BLaER1 (cell line): ENCODE measurements around the gene KRT12.
A peak's percentile ranks its signal among the peaks of the same experiment; 100 is the strongest.

Experiments
- H3K27ac ChIP-seq: shearing (Covaris generic); formaldehyde crosslinking; 2 replicates; pipeline ENCODE4 v1.8.1; 2022
- H3K27me3 ChIP-seq: shearing (Covaris generic); formaldehyde crosslinking; 2 replicates; pipeline ENCODE4 v1.8.1; 2022
- H3K36me3 ChIP-seq: shearing (Covaris generic); formaldehyde crosslinking; 2 replicates; pipeline ENCODE4 v1.8.1; 2022
- H3K4me1 ChIP-seq: shearing (Covaris generic); formaldehyde crosslinking; 2 replicates; pipeline ENCODE4 v1.8.1; 2022
- H3K4me2 ChIP-seq: shearing (Covaris generic); formaldehyde crosslinking; 2 replicates; pipeline ENCODE4 v1.8.1; 2022
- H3K4me3 ChIP-seq: shearing (Covaris generic); formaldehyde crosslinking; 2 replicates; pipeline ENCODE4 v1.8.1; 2022
- H3K9ac ChIP-seq: shearing (Covaris generic); formaldehyde crosslinking; 2 replicates; pipeline ENCODE4 v1.8.1; 2022
- H3K9me3 ChIP-seq: shearing (Covaris generic); formaldehyde crosslinking; 2 replicates; pipeline ENCODE4 v1.8.1; 2022
- H4K20me1 ChIP-seq: shearing (Covaris generic); formaldehyde crosslinking; 2 replicates; pipeline ENCODE4 v1.8.1; 2022
- Cebpa-rat ChIP-seq: shearing (Covaris generic); IDR thresholded peaks from 2 replicates; pipeline ENCODE4 v1.8.1; 2022

The KRT12 gene

GRCh38 chr17:40828454-40829044, 38.5 kb downstream of the KRT12 start:
- TF ChIP-seq Cebpa-rat, result no peak
- no peak overlapping the region for H3K4me2 ChIP-seq
- H3K4me1 ChIP-seq, result peaks cover 19% of the 10 kb centered on the region
- H3K4me3 ChIP-seq, result no peak overlapping the region
- H3K9ac ChIP-seq, result no peak overlapping the region
- H3K27ac ChIP-seq, result no peak overlapping the region
- H3K27me3 ChIP-seq, result no peaks in the 10 kb centered on the region
- H4K20me1 ChIP-seq, result no peaks in the 10 kb centered on the region
- no peaks in the 10 kb centered on the region; the same call in 1 of the 2 replicates for H3K9me3 ChIP-seq
- no peaks in the 10 kb centered on the region for H3K36me3 ChIP-seq

- H3K27ac ChIP-seq, result no peak overlapping the region
- no peaks in the 10 kb centered on the region for H3K27me3 ChIP-seq
- H3K9ac ChIP-seq, result no peak overlapping the region
- no peak for TF ChIP-seq Cebpa-rat
- no peak overlapping the region for H3K4me3 ChIP-seq
- peaks cover 13% of the 10 kb centered on the region for H3K4me1 ChIP-seq
- no peaks in the 10 kb centered on the region for H3K36me3 ChIP-seq
- no peaks in the 10 kb centered on the region for H4K20me1 ChIP-seq
- no peak overlapping the region for H3K4me2 ChIP-seq
- no peaks in the 10 kb centered on the region; the same call in 1 of the 2 replicates for H3K9me3 ChIP-seq
These were observed 39.1 kb downstream of the KRT12 start for GRCh38 chr17:40827746-40828453.

- Histone ChIP-seq H4K20me1 (no peaks in the 10 kb centered on the region), H3K9me3 (no peaks in the 10 kb centered on the region; the same call in 1 of the 2 replicates), H3K27me3 (no peaks in the 10 kb centered on the region), H3K27ac (no peak overlapping the region), H3K9ac (no peak overlapping the region), H3K4me3 (no peak overlapping the region), H3K36me3 (peaks cover 5% of the 10 kb centered on the region; the same call in 1 of the 2 replicates), H3K4me2 (no peak overlapping the region), H3K4me1 (no peaks in the 10 kb centered on the region)
- TF ChIP-seq Cebpa-rat, result no peak
These were observed 41.4 kb downstream of the KRT12 start for GRCh38 chr17:40825599-40825998.

- Histone ChIP-seq H3K4me2 (no peak overlapping the region), H3K27me3 (no peaks in the 10 kb centered on the region)
- no peak for TF ChIP-seq Cebpa-rat
These were observed 42.8 kb downstream of the KRT12 start for GRCh38 chr17:40824015-40824832.

GRCh38 chr17:40822132-40822812, 44.8 kb downstream of the KRT12 start, which contains the start of gene KRT10:
Gene KRT10, minus strand, starts transcription at chr17:40822614. Its CDS starts 29 bp downstream, at chr17:40822585.
- Histone ChIP-seq H3K4me1 (0 out of 2 replicates have a peak, but pooled peaks cover 5% of the 10 kb centered on the region), H3K27ac (no peak within 1 kb of the TSS), H3K9me3 (0 out of 2 replicates have a peak, but pooled peaks cover 5% of the 10 kb centered on the region), H3K36me3 (peaks cover 8% of the 10 kb centered on the region), H3K4me2 (no peak within 1 kb of the TSS), H3K27me3 (no peaks in the 10 kb centered on the region), H3K4me3 (no peak within 1 kb of the TSS), H4K20me1 (no peaks in the 10 kb centered on the region), H3K9ac (no peak within 1 kb of the TSS)
- TF ChIP-seq Cebpa-rat, result no peak

More at GRCh38 chr17:40824015-40824832, 42.8 kb downstream of the KRT12 start:
- Histone ChIP-seq H3K4me1 (no peaks in the 10 kb centered on the region), H3K27ac (no peak overlapping the region), H4K20me1 (no peaks in the 10 kb centered on the region), H3K4me3 (no peak overlapping the region), H3K9me3 (0 out of 2 replicates have a peak, but pooled peaks cover 4% of the 10 kb centered on the region), H3K36me3 (peaks cover 5% of the 10 kb centered on the region; the same call in 1 of the 2 replicates), H3K9ac (no peak overlapping the region)

GRCh38 chr17:40821536-40821935, 45.5 kb downstream of the KRT12 start:
- no peak overlapping the region for H3K4me3 ChIP-seq
- H4K20me1 ChIP-seq, result no peaks in the 10 kb centered on the region
- no peaks in the 10 kb centered on the region for H3K27me3 ChIP-seq
- H3K27ac ChIP-seq, result no peak overlapping the region
- H3K9ac ChIP-seq, result no peak overlapping the region
- peaks cover 16% of the 10 kb centered on the region for H3K36me3 ChIP-seq
- H3K4me1 ChIP-seq, result 0 out of 2 replicates have a peak, but pooled peaks cover 5% of the 10 kb centered on the region
- 0 out of 2 replicates have a peak, but pooled peaks cover 5% of the 10 kb centered on the region for H3K9me3 ChIP-seq
- TF ChIP-seq Cebpa-rat, result no peak
- H3K4me2 ChIP-seq, result no peak overlapping the region

GRCh38 chr17:40820228-40820838, 46.7 kb downstream of the KRT12 start:
- H3K4me3 ChIP-seq, result no peak overlapping the region
- 0 out of 2 replicates have a peak, but pooled peaks cover 5% of the 10 kb centered on the region for H3K9me3 ChIP-seq
- H3K4me1 ChIP-seq, result 0 out of 2 replicates have a peak, but pooled peaks cover 5% of the 10 kb centered on the region
- no peak overlapping the region for H3K27ac ChIP-seq
- TF ChIP-seq Cebpa-rat, result no peak
- H4K20me1 ChIP-seq, result no peaks in the 10 kb centered on the region
- no peak overlapping the region for H3K4me2 ChIP-seq
- no peak overlapping the region for H3K9ac ChIP-seq
- no peaks in the 10 kb centered on the region for H3K27me3 ChIP-seq
- H3K36me3 ChIP-seq, result peaks cover 17% of the 10 kb centered on the region

- H3K27ac ChIP-seq, result peak overlapping the region; percentile 88
- H3K36me3 ChIP-seq, result peaks cover 17% of the 10 kb centered on the region
- H3K4me1 ChIP-seq, result 0 out of 2 replicates have a peak, but pooled peaks cover 5% of the 10 kb centered on the region
- no peak for TF ChIP-seq Cebpa-rat
- H4K20me1 ChIP-seq, result no peaks in the 10 kb centered on the region
- H3K9ac ChIP-seq, result no peak overlapping the region
- 0 out of 2 replicates have a peak, but pooled peaks cover 5% of the 10 kb centered on the region for H3K9me3 ChIP-seq
- H3K4me2 ChIP-seq, result peak overlapping the region; percentile 71
- H3K27me3 ChIP-seq, result no peaks in the 10 kb centered on the region
- H3K4me3 ChIP-seq, result peak overlapping the region; percentile 84
These were observed 47.4 kb downstream of the KRT12 start for GRCh38 chr17:40819528-40820125.
